GM12873 (cell line): ENCODE data around the gene SPRR5.

Experiments used
- CTCF ChIP-seq: IDR thresholded peaks from 2 replicates; pipeline ENCODE4 v1.5.1; 2012; ENCODE audit warnings: low read depth, mild to moderate bottlenecking, moderate library complexity, low read length, control low read depth; ENCODE audit not compliant: insufficient read depth; ENCODE audit errors: missing control alignments

The SPRR5 gene

GRCh38 chr1:152983234-152983633 lies 36.2 kb downstream of the SPRR5 start:
- TF ChIP-seq CTCF: no peak

DNA sequence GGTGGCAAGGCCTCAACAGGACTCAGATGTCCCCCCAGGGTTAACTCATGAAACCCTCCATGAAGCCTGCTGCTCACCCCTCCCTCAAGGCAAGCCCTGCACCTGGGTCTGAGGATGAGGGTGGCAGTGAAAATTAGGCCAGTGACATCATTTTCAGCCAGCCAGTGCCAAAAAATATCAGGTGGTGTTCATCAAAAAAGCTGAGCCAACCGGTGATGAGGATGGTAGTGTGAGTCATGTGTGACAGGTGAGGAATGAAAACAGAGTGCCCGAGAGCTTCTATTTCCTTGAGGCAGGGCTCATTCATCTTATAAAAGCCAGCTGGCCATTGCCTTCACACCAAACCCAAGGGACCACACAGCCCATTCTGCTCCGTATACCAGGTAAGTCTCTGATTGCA lies 36.7 kb downstream of the SPRR5 start, which contains the start of gene SPRR1A:
TSS of gene SPRR1A (plus strand) at position 339 of the 400 bp plus-strand sequence. CDS start 1,150 bp downstream, outside the sequence.
- no peak for TF ChIP-seq CTCF

- TF ChIP-seq CTCF: no peak
These were observed 39.6 kb downstream of the SPRR5 start for GRCh38 chr1:152986578-152986977.

DNA sequence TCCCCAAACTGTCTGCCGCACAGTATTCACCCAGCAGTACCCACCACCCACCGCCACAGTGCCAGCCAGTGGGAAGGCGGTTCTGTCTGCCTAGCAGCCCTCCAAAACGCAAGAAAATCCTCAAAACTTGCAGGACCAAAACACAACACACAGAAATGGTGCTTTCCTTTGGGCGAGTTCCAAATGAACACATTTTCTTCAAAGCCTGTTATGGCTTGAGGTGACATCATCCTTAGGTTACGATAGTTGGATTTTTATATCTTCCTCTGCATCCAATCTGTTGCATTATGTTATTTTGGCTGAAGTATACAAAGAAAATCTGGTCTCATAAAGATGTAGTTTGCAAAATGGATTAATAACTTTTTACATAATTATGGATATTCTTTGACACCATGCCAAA lies 46.2 kb downstream of the SPRR5 start:
- no peak for TF ChIP-seq CTCF

DNA sequence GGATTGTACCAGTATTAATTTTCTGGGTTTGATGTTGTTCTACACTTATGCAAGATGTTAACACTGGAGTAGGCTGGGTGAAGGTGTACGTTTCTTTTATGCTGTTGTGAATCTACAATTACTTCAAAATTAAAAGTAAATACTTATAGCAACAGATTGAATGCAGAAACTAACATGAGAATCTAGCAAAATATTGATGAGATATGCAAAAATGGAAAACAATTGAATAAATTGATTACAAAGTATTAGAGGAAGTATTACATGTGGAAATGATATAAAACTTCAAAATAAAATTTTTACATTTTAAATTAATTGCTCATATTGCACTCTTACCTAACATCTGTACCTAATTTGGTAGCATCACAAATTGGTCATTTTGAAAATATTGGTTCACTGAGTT lies 48.8 kb downstream of the SPRR5 start:
- TF ChIP-seq CTCF: no peak

GRCh38 chr1:152996633-152997400 lies 49.8 kb downstream of the SPRR5 start:
- TF ChIP-seq CTCF: no peak

DNA sequence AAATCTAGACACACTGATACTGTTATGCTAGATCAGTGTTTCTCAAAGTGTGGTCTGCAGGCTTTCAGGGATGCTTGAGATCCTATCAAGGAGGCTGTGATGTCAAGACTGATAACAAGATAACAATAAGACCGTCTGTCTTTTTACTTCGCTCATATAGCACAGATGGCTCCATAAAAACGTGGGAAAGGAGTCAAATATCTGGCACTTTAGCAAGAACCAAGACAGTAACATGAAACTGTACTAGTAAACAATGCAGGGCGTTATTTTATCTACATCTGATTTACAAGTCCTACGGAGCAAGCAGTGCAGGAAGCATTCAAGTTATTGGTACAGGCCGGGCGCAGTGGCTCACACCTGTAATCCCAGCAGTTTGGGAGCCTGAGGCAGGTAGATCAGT lies 50.9 kb downstream of the SPRR5 start:
- no peak for TF ChIP-seq CTCF
